DMS53 (cell line): Measurements from ENCODE around the gene MICU1.
"Not testable (repeated sequence)": the region's sequence is repeated elsewhere in the genome, so short reads cannot be mapped to it uniquely, and the experiment has no call there.

ENCODE experiments used
- DNase-seq: peaks from one replicate; lab custom pipeline; 2025; lab: John Stamatoyannopoulos, UW

The MICU1 gene

GRCh38 chr10:72386916-72387586, 238.8 kb downstream of the MICU1 start:
- DNase-seq: no peak

DNA sequence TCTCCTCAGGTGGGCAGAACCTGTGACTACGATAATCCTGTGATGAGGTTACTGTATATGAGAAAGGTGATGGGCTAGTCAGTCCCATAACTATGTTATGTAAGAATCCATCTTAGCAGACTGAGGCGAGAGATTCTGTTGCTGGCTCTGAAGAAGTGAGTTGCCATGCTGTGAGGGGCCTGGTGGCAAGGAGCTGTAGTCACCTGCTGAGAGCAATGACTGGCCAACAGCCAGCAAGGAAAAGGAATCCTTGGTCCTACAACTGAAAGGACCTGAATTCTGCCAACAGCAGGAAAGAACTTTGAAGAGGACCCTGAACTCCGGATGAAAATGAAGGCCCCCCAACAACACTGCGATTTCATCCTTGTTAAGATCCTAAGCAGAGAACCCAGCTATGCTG, 240.2 kb downstream of the MICU1 start:
- DNase-seq: no peak

- DNase-seq: not testable (repeated sequence)
These were observed 240.9 kb downstream of the MICU1 start for GRCh38 chr10:72384982-72385381.

DNA sequence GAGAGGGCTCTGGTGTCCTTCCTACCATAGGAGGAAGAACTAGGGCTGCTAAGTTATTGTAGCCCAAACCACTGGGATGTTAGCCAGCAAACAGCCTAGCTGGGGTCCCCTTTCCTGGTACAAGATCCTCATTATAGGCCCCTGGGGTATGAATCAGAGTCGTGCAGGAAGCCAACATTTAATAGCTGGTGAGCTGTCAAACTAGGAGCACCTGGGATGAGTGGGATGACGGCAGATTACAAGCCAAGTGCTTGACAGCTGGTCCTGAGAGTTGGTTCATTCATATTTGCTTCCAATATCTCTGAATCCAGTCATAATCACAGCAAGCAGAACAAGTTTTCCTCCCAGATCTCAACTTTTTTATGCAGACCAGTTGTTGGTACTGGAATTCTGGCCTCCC, 246.1 kb downstream of the MICU1 start:
- DNase-seq: no peak

DNA sequence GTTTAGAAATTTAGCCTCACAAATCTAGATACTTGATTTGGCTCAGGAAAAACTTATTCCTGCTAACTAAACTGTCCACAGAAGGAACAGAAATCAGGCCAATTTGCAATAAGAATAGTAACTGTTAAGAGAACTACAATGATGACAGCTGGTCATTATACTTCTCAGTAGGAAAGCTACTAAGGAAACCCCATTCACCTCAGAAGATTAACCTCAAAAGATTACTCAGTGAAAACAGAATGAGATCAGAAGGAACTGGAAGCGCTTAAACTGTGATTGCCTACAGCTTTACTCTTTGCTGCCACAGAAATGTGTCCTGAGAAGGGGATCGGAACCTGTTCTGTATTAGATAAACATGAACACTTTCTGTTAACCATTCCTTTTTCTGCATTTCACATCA, 246.8 kb downstream of the MICU1 start:
- DNase-seq: no peak

GRCh38 chr10:72375585-72375984, 250.3 kb downstream of the MICU1 start:
- peak; percentile 47 for DNase-seq

DNA sequence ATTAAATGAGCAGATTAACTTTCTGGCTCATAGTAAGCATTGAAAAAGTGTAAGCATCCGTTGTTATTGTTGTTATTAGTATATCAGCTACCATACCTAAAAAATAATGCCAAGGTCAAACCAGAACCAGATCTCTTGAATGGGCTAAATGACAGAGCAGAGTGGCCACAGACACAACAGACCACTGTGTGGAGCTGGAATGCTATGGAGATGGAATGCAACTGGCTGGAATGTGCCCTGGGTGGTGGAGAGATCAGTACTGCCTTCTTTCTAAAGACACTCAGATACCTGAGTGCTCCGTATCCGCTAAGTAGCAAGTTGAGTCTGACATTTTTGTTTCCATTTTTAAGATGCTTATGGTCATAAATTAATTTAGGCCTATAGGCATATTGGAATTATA, 250.7 kb downstream of the MICU1 start:
- DNase-seq: no peak

DNA sequence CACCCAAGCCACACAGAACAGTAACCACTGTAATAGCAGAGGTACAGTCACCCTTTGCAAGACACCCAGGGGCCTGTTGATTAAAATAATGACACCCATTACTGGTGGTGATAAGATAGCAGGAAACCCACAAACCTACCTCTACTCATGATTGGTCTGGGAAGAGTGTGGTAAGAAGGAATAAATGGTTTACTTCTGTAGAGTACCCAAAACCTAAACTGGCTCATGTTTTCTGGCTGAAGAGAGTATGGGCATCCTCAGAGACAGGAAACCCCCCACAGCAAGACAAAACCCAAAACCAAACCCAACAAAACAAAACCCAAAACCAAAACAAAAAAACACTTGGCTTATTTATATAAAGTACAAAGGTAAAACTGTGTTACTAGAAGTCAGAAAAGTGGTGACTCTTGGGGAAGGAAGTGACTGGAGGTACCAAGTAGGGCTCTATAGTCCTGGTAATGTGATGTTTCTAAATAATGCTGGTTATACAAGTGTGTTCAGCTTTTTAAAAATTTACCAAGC, 255.6 kb downstream of the MICU1 start:
- DNase-seq: no peak

GRCh38 chr10:72367301-72367960, 258.4 kb downstream of the MICU1 start:
- no peak for DNase-seq

GRCh38 chr10:72365106-72365895, 260.6 kb downstream of the MICU1 start:
- no peak for DNase-seq

- DNase-seq: peak; percentile 95
These were observed 261.6 kb downstream of the MICU1 start for GRCh38 chr10:72364239-72364777.

GRCh38 chr10:72356987-72357386, 268.9 kb downstream of the MICU1 start:
- no peak for DNase-seq

DNA sequence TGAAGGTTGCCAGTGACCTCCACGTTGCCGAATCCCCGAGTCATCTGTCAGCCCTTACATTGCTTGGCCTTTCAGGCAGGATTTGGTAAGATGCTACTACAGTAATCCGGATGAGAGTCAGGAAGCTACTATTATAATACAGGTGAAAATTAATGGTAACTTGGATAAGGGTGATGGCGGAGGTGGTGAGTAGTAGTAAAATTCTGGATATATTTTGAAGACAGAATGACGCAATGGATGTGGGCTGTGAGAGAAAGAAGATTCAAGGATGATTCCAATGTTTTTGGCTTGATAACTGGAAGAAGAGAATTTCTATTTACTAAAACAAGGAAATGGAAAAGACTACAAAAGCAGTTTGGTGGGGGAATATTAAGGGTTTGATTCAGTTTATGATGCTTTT, 269.8 kb downstream of the MICU1 start:
- no peak for DNase-seq

DNA sequence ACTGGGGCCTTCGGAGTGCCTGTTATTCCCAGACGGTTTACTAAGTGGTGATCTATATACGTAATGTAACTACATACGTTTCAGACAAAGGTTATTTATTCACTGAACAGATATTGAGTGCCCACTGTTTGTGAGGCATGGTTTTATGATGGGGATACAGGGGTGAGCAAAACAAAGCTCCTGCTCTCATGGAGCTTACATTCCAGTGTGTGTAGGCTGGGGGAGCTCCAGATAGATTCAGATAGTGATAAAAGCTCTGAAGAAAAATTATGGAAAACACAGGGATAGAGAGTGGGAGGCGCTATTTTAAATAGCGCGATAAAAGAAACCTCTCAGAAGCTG, 270.7 kb downstream of the MICU1 start:
- no peak for DNase-seq

GRCh38 chr10:72354356-72355213, 271.3 kb downstream of the MICU1 start, which contains the start of gene DNAJB12:
Gene DNAJB12 (minus strand): TSS chr10:72354919. CDS start chr10:72354897, 22 bp downstream.
- DNase-seq: peak; percentile 98

DNA sequence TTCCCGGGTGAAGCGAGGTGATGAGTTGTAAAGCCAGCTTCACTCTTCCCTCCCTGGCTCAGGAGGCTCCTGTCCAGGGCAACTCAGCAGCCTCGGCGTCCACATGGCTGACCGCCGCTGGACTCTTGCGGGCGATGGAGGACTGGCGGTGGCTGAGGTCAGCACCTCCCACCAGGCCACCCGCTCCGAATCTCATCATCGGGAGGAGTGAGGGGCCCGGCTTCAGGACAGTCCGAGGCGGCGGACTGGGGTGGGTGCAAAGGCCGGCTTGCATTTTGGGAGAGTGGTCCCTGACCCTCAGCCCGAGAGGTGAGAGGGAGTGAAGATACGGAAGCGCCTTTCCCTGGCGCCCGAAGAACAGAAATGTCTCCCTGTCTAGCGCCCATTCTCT, 271.9 kb downstream of the MICU1 start:
- DNase-seq: peak; percentile 68

DNA sequence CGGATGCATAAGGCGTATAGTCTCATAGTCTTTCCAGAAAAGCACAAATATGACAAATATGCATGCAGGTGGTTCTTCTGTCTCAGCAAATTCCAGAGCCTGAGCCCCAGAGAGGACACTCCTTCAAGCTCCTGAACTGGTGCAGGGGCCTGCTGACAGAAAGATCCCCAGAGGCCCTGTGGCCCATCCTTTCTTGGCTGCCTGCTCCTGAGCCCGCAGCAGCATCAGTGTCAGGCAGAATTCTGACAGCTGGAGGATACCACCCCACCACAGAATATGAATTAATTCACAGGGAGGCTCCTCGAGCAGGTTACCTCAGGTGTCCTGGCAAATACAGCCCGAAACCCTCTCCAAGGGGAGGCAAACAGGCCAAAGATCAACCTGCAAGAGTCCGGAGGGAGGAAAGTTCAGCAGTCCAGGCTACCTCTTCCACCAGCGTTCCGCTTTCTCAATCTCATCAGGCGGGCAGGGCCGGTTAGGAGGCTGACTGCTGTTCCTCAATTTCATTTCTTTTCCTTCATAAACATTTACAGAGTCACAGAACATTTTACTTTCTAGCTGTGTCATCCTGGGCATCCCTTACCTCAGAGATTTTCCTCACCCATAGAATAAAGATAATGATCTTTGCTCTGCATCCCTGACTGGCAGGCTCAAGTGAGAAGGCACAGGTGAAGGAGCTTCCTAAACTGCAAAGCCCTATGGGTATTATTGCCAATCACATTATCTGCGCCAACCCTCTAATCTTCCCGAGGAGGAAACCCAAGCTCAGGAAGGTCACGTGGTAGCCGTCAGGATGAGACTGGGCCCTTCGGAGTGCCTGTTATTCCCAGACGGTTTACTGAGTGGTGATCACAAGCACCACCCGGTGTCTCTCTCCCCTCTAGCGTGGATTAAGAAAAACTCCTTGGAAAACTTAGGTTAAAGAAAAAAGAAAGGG, 272.6 kb downstream of the MICU1 start:
- peak; percentile 74 for DNase-seq

DNA sequence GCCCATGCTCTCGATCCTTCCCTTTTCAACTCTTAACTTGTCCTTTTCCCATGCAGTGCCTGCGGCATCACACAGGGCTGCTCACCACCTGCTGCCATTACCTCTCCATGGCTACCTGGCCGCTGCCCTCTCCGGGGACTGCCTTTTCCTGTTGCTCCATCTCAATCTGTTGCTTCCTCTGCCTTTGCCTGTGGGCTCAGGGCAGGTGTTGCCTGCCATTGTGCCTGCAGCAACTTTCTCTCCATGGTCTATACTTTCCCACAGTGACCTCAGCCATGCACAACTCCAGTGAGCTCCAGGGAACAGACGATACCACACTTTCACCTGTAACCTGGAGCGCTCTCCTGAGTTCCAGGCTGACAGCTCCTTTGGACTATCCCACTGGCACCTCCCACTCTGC, 274.4 kb downstream of the MICU1 start:
- DNase-seq: no peak

- DNase-seq: no peak
These were observed 276.4 kb downstream of the MICU1 start for GRCh38 chr10:72349438-72349837.

- DNase-seq: no peak
These were observed 277.6 kb downstream of the MICU1 start for GRCh38 chr10:72348282-72348681.
